Mesenchymal stem cell (in vitro differentiated cells and primary cell): ENCODE results near the gene RASA3.
"Not testable (repeated sequence)": the region's sequence is repeated elsewhere in the genome, so short reads cannot be mapped to it uniquely, and the experiment has no call there.

Experiments used
- DNase-seq: peaks from one replicate; pipeline ENCODE4 v3.0.0-alpha.2; 2013
- H2AFZ ChIP-seq: one replicate; pipeline ENCODE4 v1.6.1; 2013; ENCODE audit warnings: low read depth, mild to moderate bottlenecking, control low read depth, inconsistent platforms, low read length, moderate library complexity
- H2AK5ac ChIP-seq: 2 replicates; pipeline ENCODE4 v1.6.1; 2013; ENCODE audit warnings: low read length, moderate library complexity, mild to moderate bottlenecking, inconsistent platforms; ENCODE audit not compliant: severe bottlenecking
- H2BK120ac ChIP-seq: one replicate; pipeline ENCODE4 v1.6.1; 2013; ENCODE audit warnings: low read depth, mild to moderate bottlenecking, inconsistent platforms, low read length, moderate library complexity
- H2BK12ac ChIP-seq, 2 experiments: one replicate each; pipeline ENCODE4 v1.6.1; 2013; ENCODE audit warnings: inconsistent platforms in 2 of 2, low read length in 2 of 2, mild to moderate bottlenecking in 2 of 2, moderate library complexity in 2 of 2, control low read depth in 1 of 2
- H2BK15ac ChIP-seq: one replicate; pipeline ENCODE4 v1.6.1; 2013; ENCODE audit warnings: mild to moderate bottlenecking, low read depth, inconsistent platforms; ENCODE audit not compliant: poor library complexity, severe bottlenecking
- H2BK5ac ChIP-seq: 2 replicates; pipeline ENCODE4 v1.6.1; 2013; ENCODE audit warnings: low read depth, mild to moderate bottlenecking, low read length, control low read depth, inconsistent platforms; ENCODE audit not compliant: poor library complexity, severe bottlenecking
- H3K14ac ChIP-seq, 2 experiments: one replicate each; pipeline ENCODE4 v1.6.1; 2013; ENCODE audit warnings: inconsistent platforms in 2 of 2, low read length in 2 of 2, control low read depth in 1 of 2, mild to moderate bottlenecking in 1 of 2, moderate library complexity in 1 of 2
- H3K18ac ChIP-seq, 2 experiments: one replicate each; pipeline ENCODE4 v1.6.1; 2013; ENCODE audit warnings: inconsistent platforms in 2 of 2, low read length in 2 of 2, control low read depth in 1 of 2, low read depth in 1 of 2, mild to moderate bottlenecking in 1 of 2
- H3K23ac ChIP-seq, 2 experiments: one replicate each; pipeline ENCODE4 v1.6.1; 2013; ENCODE audit warnings: inconsistent platforms in 2 of 2, low read length in 2 of 2, mild to moderate bottlenecking in 2 of 2, moderate library complexity in 2 of 2, control low read depth in 1 of 2
- H3K27ac ChIP-seq: 2 replicates; pipeline ENCODE4 v1.5.1; 2013; ENCODE audit warnings: mild to moderate bottlenecking, moderate library complexity, low read length, control low read depth, inconsistent platforms; ENCODE audit not compliant: poor library complexity, severe bottlenecking
- H3K27me3 ChIP-seq, 2 experiments: 2 replicates each; pipeline versions ENCODE4 v1.6.1 to v1.7.0; 2013; ENCODE audit warnings: low read length in 2 of 2, mild to moderate bottlenecking in 2 of 2, moderate library complexity in 2 of 2, control low read depth in 1 of 2, inconsistent platforms in 1 of 2; ENCODE audit not compliant: control insufficient read depth in 1 of 2, insufficient read depth in 1 of 2
- H3K36me3 ChIP-seq, 2 experiments: 2 replicates each; pipeline versions ENCODE4 v1.6.1 to v1.7.0; 2013; ENCODE audit warnings: low read length in 2 of 2, control low read depth in 1 of 2, inconsistent platforms in 1 of 2, low read depth in 1 of 2, mild to moderate bottlenecking in 1 of 2; ENCODE audit not compliant: insufficient read depth in 2 of 2, control insufficient read depth in 1 of 2
- H3K4ac ChIP-seq, 2 experiments: one replicate each; pipeline ENCODE4 v1.6.1; 2013; ENCODE audit warnings: inconsistent platforms in 2 of 2, low read length in 2 of 2, mild to moderate bottlenecking in 2 of 2, moderate library complexity in 2 of 2, control low read depth in 1 of 2, low read depth in 1 of 2
- H3K4me1 ChIP-seq: 2 replicates; pipeline ENCODE4 v1.6.1; 2013; ENCODE audit warnings: low read depth, low read length, control low read depth; ENCODE audit not compliant: control insufficient read depth, insufficient read depth
- H3K4me2 ChIP-seq: 2 replicates; pipeline ENCODE4 v1.6.1; 2013; ENCODE audit warnings: low read length, mild to moderate bottlenecking, inconsistent platforms; ENCODE audit not compliant: poor library complexity, severe bottlenecking
- H3K4me3 ChIP-seq, 2 experiments: 2 replicates each; pipeline versions ENCODE4 v1.5.1 to v1.7.0; 2013; ENCODE audit warnings: low read length in 2 of 2, mild to moderate bottlenecking in 2 of 2, control low read depth in 1 of 2, low read depth in 1 of 2; ENCODE audit not compliant: insufficient read depth in 1 of 2
- H3K79me1 ChIP-seq: replicated peaks from 2 replicates; pipeline ENCODE4 v1.6.1; 2013; ENCODE audit warnings: mild to moderate bottlenecking, control low read depth, low read length, inconsistent platforms; ENCODE audit not compliant: poor library complexity, severe bottlenecking
- H3K9ac ChIP-seq: 2 replicates; pipeline ENCODE4 v1.7.0; 2013; ENCODE audit warnings: mild to moderate bottlenecking, low read length, moderate library complexity
- H3K9me3 ChIP-seq: 2 replicates; pipeline ENCODE4 v1.7.0; 2013; ENCODE audit warnings: mild to moderate bottlenecking, low read length; ENCODE audit not compliant: control insufficient read depth
- H4K8ac ChIP-seq: one replicate; pipeline ENCODE4 v1.6.1; 2013; ENCODE audit warnings: inconsistent platforms, mild to moderate bottlenecking, low read length, moderate library complexity
- H4K91ac ChIP-seq: one replicate; pipeline ENCODE4 v1.6.1; 2013; ENCODE audit warnings: mild to moderate bottlenecking, low read length, inconsistent platforms
- WGBS: methylation state at CpG from one replicate; pipeline ENCODE4 v1.1.7; 2013; ENCODE audit warnings: mixed read lengths; 5-methylcytosine and 5-hydroxymethylcytosine counted together

RASA3 gene

DNA sequence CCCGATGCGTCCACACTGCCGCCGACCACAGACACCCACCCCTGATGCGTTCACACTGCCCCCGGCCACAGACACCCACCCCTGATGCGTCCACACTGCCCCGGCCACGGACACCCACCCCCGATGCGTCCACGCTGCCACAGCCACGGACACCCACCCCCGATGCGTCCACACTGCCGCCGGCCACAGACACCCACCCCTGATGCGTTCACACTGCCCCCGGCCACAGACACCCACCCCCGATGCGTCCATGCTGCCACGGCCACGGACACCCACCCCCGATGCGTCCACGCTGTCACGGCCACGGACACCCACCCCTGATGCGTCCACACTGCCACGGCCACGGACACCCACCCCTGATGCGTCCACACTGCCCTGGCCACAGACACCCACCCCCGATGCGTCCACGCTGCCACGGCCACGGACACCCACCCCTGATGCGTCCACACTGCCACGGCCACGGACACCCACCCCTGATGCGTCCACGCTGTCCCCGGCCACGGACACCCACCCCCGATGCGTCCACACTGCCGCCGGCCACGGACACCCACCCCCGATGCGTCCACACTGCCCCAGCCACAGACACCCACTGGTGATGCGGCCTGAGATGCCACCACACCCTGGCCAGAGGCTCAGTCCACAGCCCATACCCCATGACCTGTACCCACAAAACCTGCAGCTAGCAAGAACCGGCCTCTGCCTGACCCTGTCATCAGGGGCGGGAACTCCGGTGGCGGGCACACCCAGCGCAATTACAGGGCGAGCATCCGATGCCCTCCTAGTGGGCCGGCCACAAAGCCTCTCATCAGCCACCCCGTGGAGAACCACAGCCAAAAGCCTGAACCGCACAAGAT is 28.4 kb downstream of the RASA3 start:
- Histone ChIP-seq H3K4me1 (peaks cover 76% of the 10 kb centered on the region), H3K9me3 (no peaks in the 10 kb centered on the region), H3K36me3 (peaks cover 11 to 55% of the 10 kb centered on the region in 2 experiments), H3K23ac (no peak overlapping the region), H3K4me3 (no peak overlapping the region), H3K79me1 (no peaks in the 10 kb centered on the region), H3K14ac (no peak overlapping the region), H3K27ac (no peak overlapping the region), H2BK5ac (no peak overlapping the region), H2AFZ (no peak overlapping the region), H3K18ac (peak overlapping the region in 1 of 2 experiments; percentile 25), H2BK15ac (peak overlapping the region; percentile 20), H2AK5ac (no peak overlapping the region), H2BK12ac (peak overlapping the region in 1 of 2 experiments; percentile 17), H4K91ac (peak overlapping the region; percentile 43), H4K8ac (no peak overlapping the region), H3K4ac (no peak overlapping the region), H3K27me3 (no peaks in the 10 kb centered on the region), H2BK120ac (no peak overlapping the region), H3K9ac (no peak overlapping the region), H3K4me2 (no peak overlapping the region)
- 95% methylated on average over 57 of the region's 62 CpGs for WGBS
- DNase-seq = no peak

DNA sequence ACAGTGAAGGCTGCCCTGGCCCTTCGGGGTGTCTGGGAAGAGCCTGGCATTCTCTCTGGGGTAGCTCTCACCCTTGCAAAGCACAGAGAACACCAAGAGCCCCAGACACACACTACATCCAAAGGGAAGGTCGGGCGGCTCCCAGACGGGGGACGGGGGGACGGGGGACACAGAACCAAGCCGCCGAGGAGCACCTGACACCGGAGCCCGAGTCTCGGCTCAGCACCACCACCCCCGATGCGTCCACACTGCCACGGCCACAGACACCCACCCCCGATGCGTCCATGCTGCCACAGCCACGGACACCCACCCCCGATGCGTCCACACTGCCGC is 29.2 kb downstream of the RASA3 start:
- not testable (repeated sequence) for H3K18ac ChIP-seq, H3K9ac ChIP-seq, H2AFZ ChIP-seq, H3K4me3 ChIP-seq, H3K23ac ChIP-seq, H4K8ac ChIP-seq, H2BK120ac ChIP-seq, H4K91ac ChIP-seq, H3K27ac ChIP-seq, H2BK12ac ChIP-seq, H3K9me3 ChIP-seq, H2BK15ac ChIP-seq, H3K27me3 ChIP-seq, H3K14ac ChIP-seq, H3K79me1 ChIP-seq, H2BK5ac ChIP-seq, H3K4me2 ChIP-seq, H2AK5ac ChIP-seq, H3K4ac ChIP-seq, DNase-seq
- Histone ChIP-seq H3K36me3 (peaks cover 4 to 49% of the 10 kb centered on the region in 2 experiments), H3K4me1 (peaks cover 72% of the 10 kb centered on the region)
- 94% methylated on average over 10 of the region's 20 CpGs for WGBS

DNA sequence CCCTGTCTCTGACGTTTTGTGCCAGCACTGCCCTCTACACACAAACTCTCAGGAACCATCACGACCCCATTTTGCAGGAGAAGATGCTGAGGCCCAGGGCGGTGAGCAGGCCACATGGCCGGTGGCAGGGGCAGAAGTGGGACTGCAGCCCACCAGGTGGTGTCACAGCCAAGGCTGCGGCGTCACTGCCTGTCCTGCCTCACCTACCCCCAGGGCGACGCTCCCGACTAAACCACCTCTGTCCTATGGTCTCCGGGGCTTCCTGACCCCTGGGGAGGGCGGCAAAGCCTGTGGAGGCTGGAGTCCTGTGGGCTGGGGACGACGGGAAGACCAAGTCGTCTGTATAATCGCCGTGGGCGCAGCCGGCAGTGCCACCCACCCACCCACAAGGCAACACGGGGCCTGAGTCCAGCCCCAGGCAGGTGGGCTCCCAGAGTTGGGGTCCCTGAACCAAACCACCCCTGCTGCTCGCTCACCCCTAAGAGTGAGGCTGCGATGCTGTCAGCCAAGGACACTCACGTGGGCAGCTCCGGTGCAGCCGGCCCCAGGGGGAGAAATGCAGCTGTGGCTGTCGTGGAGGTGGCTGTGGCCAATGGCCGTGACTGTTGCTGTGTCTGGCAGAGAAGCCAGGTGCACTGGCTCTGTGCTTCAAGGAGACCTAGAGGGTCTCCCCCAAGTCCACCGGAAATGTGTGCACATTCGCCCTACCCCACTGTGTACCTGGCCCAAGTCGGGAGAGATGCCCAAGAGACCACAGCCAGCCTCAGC is 29.7 kb downstream of the RASA3 start:
- Histone ChIP-seq H2BK15ac (no peak overlapping the region), H3K27ac (no peak overlapping the region), H3K23ac (no peak overlapping the region), H3K18ac (peak overlapping the region; percentile 1 to 58), H3K4me1 (peaks cover 72% of the 10 kb centered on the region), H3K79me1 (no peaks in the 10 kb centered on the region), H3K14ac (no peak overlapping the region), H3K4me3 (no peak overlapping the region), H2AFZ (no peak overlapping the region), H3K4ac (no peak overlapping the region), H3K4me2 (no peak overlapping the region), H4K8ac (peak overlapping the region; percentile 46), H3K36me3 (peaks cover 3 to 49% of the 10 kb centered on the region in 2 experiments), H2BK120ac (peak overlapping the region; percentile 21), H3K9me3 (no peaks in the 10 kb centered on the region), H4K91ac (peak overlapping the region; percentile 70), H2AK5ac (no peak overlapping the region), H2BK12ac (peak overlapping the region in 1 of 2 experiments; percentile 45), H3K9ac (no peak overlapping the region), H2BK5ac (no peak overlapping the region), H3K27me3 (no peaks in the 10 kb centered on the region)
- no peak for DNase-seq
- WGBS = 93% methylated on average over 29 of the region's 29 CpGs

DNA sequence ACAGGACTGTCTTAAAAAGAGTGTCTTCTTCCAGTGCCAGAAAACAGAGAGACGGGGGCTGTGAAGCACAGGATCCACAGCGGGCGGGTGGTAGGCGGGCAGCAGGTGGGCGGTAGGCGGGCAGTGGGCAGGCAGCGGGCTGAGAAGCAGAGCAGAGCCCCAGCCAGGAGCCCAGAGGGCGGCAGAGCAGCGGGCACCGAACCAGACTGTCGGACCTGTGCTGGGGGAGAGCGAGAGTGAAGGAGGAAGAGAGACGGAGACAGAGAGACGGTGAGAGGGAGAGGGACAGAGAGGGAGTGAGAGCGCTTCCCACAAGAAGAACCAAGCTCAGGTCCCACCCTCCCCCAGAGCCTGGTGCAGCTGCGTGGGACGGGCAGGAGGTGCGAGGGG is 30.3 kb downstream of the RASA3 start:
- Histone ChIP-seq H2BK5ac (no peak overlapping the region), H3K23ac (no peak overlapping the region)

More for the DNA sequence above, 30.3 kb downstream of the RASA3 start:
- Histone ChIP-seq H2BK15ac (no peak overlapping the region), H3K27ac (peak overlapping the region; percentile 78), H3K9me3 (no peaks in the 10 kb centered on the region), H3K27me3 (no peaks in the 10 kb centered on the region), H3K36me3 (peaks cover 3 to 53% of the 10 kb centered on the region in 2 experiments), H3K4ac (peak overlapping the region in 1 of 2 experiments; percentile 32), H3K9ac (no peak overlapping the region), H3K4me3 (no peak overlapping the region), H2AK5ac (peak overlapping the region; percentile 25), H4K91ac (peak overlapping the region; percentile 70), H3K14ac (no peak overlapping the region), H3K18ac (peak overlapping the region; percentile 58 to 59), H2AFZ (no peak overlapping the region), H2BK120ac (peak overlapping the region; percentile 21), H3K4me1 (peaks cover 72% of the 10 kb centered on the region), H3K79me1 (no peaks in the 10 kb centered on the region), H2BK12ac (peak overlapping the region; percentile 52 to 82), H3K4me2 (no peak overlapping the region), H4K8ac (peak overlapping the region; percentile 46)
- DNase-seq = no peak
- 92% methylated on average over 14 of the region's 18 CpGs for WGBS
